OCI-LY3 (cell line): ENCODE results near the gene KIF1A.

ENCODE experiments used
- EZH2phosphoT487 ChIP-seq: fragments of 200-600 bp; shearing (Covaris generic); IDR thresholded peaks from 2 replicates; pipeline ENCODE4 v1.6.1; 2018; ENCODE audit warnings: antibody characterized with exemption, mixed run types, low read depth
- TF ChIP-seq, protein P1 (sequence below): fragments of 200-600, 300-600 bp; sonication (generic); IDR thresholded peaks from 2 replicates; pipeline ENCODE4 v1.5.1; 2014; ENCODE audit warnings: antibody characterized with exemption, low read length, low read depth

DNA sequence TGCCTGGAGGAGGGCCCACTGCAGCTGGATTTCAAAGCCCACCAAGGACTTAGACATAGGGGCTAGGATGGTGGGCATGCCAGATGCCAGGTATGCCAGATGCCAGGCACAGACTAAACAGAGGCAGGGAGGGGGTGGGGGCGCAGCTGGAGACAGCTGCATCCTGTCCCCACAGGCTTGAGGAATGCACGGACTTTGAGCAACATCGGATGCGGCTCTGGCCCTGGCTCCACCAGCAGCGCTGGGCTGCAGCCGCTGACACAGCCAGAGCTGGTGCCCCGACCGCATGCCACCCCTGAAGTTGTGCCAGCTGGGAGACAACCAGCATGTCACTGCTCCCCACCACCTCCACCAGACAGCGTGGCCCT lies 88.9 kb downstream of the KIF1A start:
- TF ChIP-seq, protein P1, sequence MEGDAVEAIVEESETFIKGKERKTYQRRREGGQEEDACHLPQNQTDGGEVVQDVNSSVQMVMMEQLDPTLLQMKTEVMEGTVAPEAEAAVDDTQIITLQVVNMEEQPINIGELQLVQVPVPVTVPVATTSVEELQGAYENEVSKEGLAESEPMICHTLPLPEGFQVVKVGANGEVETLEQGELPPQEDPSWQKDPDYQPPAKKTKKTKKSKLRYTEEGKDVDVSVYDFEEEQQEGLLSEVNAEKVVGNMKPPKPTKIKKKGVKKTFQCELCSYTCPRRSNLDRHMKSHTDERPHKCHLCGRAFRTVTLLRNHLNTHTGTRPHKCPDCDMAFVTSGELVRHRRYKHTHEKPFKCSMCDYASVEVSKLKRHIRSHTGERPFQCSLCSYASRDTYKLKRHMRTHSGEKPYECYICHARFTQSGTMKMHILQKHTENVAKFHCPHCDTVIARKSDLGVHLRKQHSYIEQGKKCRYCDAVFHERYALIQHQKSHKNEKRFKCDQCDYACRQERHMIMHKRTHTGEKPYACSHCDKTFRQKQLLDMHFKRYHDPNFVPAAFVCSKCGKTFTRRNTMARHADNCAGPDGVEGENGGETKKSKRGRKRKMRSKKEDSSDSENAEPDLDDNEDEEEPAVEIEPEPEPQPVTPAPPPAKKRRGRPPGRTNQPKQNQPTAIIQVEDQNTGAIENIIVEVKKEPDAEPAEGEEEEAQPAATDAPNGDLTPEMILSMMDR, result no peak
- no peak for TF ChIP-seq EZH2phosphoT487
